Chondrocyte (in vitro differentiated cells): ENCODE results near the gene KIF1A. TPM values are rescaled to one million over a fixed set of nuclear protein-coding genes. Genes with fewer than 3 reads are reported as not detected.

Experiments used
- DNase-seq: peaks from one replicate; pipeline ENCODE4 v3.0.0; 2021; ENCODE audit warnings: mixed read lengths, low spot score
- H3K27ac Mint-ChIP-seq: one replicate; pipeline ENCODE4 v1.8.0; 2021; ENCODE audit warnings: mild to moderate bottlenecking, moderate library complexity, mixed read lengths; ENCODE audit not compliant: unreplicated experiment
- H3K27me3 Mint-ChIP-seq: 2 replicates; pipeline ENCODE4 v1.8.0; 2021; ENCODE audit warnings: low read depth, mixed read lengths
- H3K36me3 Mint-ChIP-seq: 2 replicates; pipeline ENCODE4 v1.8.0; 2021; ENCODE audit warnings: low read depth, mixed read lengths
- H3K4me1 Mint-ChIP-seq: 2 replicates; pipeline ENCODE4 v1.8.0; 2021; ENCODE audit warnings: low read depth, mild to moderate bottlenecking, mixed read lengths
- H3K4me3 Mint-ChIP-seq: one replicate; pipeline ENCODE4 v1.8.0; 2021; ENCODE audit warnings: mild to moderate bottlenecking, moderate library complexity, mixed read lengths; ENCODE audit not compliant: unreplicated experiment
- H3K9me3 Mint-ChIP-seq: 2 replicates; pipeline ENCODE4 v1.8.0; 2021; ENCODE audit warnings: low read depth, mixed read lengths
- CTCF ChIP-seq: fragments of 200-600 bp; sonication (generic); IDR thresholded peaks from 2 replicates; pipeline ENCODE4 v1.5.0; 2021; ENCODE audit warnings: antibody characterized with exemption, mild to moderate bottlenecking, moderate library complexity
- total RNA-seq: library from RNA; stranded (reverse); gene quantifications from 3 replicates; pipeline ENCODE4 v1.2.1, GENCODE V29; 2021

The KIF1A gene
- total RNA-seq, 1 donor from 2014 or later, result 60.0 TPM

DNA sequence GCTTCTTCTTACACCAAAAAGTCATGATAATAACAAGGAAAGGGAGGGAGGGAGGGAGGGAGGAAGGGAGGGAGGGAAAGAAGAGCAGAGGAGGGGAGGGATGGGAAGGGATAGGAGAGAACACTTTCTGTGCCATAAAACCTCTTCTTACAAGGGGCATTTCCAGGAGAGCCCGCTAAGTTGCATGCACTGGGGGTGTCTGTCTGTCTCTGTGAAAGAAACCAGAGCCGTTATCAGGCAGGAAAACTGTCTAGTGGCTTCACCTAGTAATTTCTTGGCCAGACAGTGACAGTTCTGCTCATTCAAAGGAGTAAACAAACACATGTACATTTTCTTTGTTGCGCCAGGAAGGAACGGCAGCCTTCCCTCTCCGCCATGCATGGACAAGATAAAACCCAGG lies 82.5 kb downstream of the KIF1A start:
- Mint-ChIP-seq H3K36me3 (peaks cover 23% of the 10 kb centered on the region), H3K4me3 (no peak overlapping the region), H3K4me1 (no peaks in the 10 kb centered on the region), H3K27me3 (peaks cover 4% of the 10 kb centered on the region), H3K9me3 (no peaks in the 10 kb centered on the region), H3K27ac (no peak overlapping the region)
- TF ChIP-seq CTCF, result no peak
- DNase-seq, result no peak

- DNase-seq, result no peak
Measured at GRCh38 chr2:240736281-240737250, 83.5 kb downstream of the KIF1A start.

GRCh38 chr2:240735476-240735875 lies 84.5 kb downstream of the KIF1A start:
- Mint-ChIP-seq H3K9me3 (no peaks in the 10 kb centered on the region), H3K27ac (no peak overlapping the region), H3K4me1 (peaks cover 6% of the 10 kb centered on the region), H3K27me3 (no peaks in the 10 kb centered on the region), H3K4me3 (no peak overlapping the region), H3K36me3 (peaks cover 17% of the 10 kb centered on the region)
- no peak for DNase-seq
- TF ChIP-seq CTCF, result no peak

More at GRCh38 chr2:240736281-240737250, 83.5 kb downstream of the KIF1A start:
- Mint-ChIP-seq H3K27ac (no peak overlapping the region), H3K27me3 (no peaks in the 10 kb centered on the region), H3K4me1 (no peaks in the 10 kb centered on the region), H3K4me3 (no peak overlapping the region), H3K36me3 (peaks cover 19% of the 10 kb centered on the region), H3K9me3 (no peaks in the 10 kb centered on the region)
- TF ChIP-seq CTCF, result no peak

GRCh38 chr2:240734756-240735155 lies 85.3 kb downstream of the KIF1A start:
- no peaks in the 10 kb centered on the region for H3K9me3 Mint-ChIP-seq
- H3K27ac Mint-ChIP-seq, result no peak overlapping the region
- DNase-seq, result no peak
- peaks cover 17% of the 10 kb centered on the region for H3K36me3 Mint-ChIP-seq
- TF ChIP-seq CTCF, result no peak
- H3K4me1 Mint-ChIP-seq, result peaks cover 6% of the 10 kb centered on the region
- H3K27me3 Mint-ChIP-seq, result no peaks in the 10 kb centered on the region
- H3K4me3 Mint-ChIP-seq, result no peak overlapping the region

DNA sequence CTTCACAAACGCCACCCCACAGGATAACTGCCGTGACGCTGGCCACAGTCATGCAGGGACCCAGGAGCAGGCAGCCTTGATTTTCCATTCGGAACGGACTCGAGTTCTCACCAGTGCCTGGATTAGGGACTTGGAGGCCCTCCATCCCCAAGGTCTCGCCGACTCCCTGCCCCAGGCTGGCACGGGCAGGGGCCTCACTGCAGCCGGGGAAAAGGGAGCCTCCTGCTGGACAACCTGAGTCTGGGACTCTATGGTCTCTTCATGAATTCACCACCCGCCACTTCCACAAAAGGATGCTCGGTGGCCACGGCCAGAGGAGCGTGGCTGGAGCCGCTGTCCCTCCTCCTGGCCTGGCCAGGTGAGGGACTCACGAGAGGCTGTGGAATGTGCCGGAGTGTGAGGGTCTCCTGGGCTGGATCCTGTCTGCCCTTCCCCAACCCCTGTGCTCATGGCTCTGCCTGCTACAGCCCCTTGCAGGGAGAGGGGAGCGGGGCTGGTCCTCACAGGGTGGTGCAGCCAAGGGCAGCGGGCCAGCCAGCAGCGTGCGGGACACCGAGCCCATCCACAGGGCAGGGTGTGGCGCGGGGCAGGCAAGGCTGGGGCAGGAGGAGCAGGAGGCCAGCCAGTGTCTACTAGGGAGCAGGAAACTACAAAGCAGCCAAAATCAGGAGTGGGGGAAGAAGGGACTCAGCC lies 86.1 kb downstream of the KIF1A start:
- no peak for DNase-seq
- peaks cover 6% of the 10 kb centered on the region for H3K4me1 Mint-ChIP-seq
- H3K36me3 Mint-ChIP-seq, result peaks cover 10% of the 10 kb centered on the region
- no peak overlapping the region for H3K4me3 Mint-ChIP-seq
- H3K27me3 Mint-ChIP-seq, result no peaks in the 10 kb centered on the region
- H3K9me3 Mint-ChIP-seq, result no peaks in the 10 kb centered on the region
- no peak overlapping the region for H3K27ac Mint-ChIP-seq
- peak; percentile 35 for TF ChIP-seq CTCF
